ENCODE data around the gene NFE2L3.

GRCh38 chr7:26168458-26169023 lies 16.5 kb downstream of the NFE2L3 start:
- TF ChIP-seq, protein P1, sequence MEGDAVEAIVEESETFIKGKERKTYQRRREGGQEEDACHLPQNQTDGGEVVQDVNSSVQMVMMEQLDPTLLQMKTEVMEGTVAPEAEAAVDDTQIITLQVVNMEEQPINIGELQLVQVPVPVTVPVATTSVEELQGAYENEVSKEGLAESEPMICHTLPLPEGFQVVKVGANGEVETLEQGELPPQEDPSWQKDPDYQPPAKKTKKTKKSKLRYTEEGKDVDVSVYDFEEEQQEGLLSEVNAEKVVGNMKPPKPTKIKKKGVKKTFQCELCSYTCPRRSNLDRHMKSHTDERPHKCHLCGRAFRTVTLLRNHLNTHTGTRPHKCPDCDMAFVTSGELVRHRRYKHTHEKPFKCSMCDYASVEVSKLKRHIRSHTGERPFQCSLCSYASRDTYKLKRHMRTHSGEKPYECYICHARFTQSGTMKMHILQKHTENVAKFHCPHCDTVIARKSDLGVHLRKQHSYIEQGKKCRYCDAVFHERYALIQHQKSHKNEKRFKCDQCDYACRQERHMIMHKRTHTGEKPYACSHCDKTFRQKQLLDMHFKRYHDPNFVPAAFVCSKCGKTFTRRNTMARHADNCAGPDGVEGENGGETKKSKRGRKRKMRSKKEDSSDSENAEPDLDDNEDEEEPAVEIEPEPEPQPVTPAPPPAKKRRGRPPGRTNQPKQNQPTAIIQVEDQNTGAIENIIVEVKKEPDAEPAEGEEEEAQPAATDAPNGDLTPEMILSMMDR (IDR thresholded peaks at IDR 0.05): no peak
- TF ChIP-seq POLR2A (IDR thresholded peaks at IDR 0.05) (no peak), POLR2AphosphoS5 (IDR thresholded peaks at IDR 0.05) (no peak)

Data from upper lobe of left lung (tissue), 4 donors.